UCSD-AML1 (cell line): ENCODE measurements around the gene NCEH1.
"Not testable (repeated sequence)": the region's sequence is repeated elsewhere in the genome, so short reads cannot be mapped to it uniquely, and the experiment has no call there.

Source experiments
- DNase-seq: peaks from one replicate; lab custom pipeline; 2025; ENCODE audit not compliant: unreplicated experiment; lab: John Stamatoyannopoulos, UW

Gene NCEH1

GRCh38 chr3:172615296-172615695 is 95.6 kb downstream of the NCEH1 start:
- no peak for DNase-seq

- DNase-seq = no peak
These were observed 96.3 kb downstream of the NCEH1 start for GRCh38 chr3:172614340-172615274.

GRCh38 chr3:172613845-172614244 is 97.0 kb downstream of the NCEH1 start:
- no peak for DNase-seq

- DNase-seq = no peak
These were observed 97.8 kb downstream of the NCEH1 start for GRCh38 chr3:172612871-172613678.

- no peak for DNase-seq
These were observed 101.1 kb downstream of the NCEH1 start for GRCh38 chr3:172609750-172610149.

- no peak for DNase-seq
These were observed 102.3 kb downstream of the NCEH1 start for GRCh38 chr3:172608575-172608974.

GRCh38 chr3:172607305-172608121 is 103.4 kb downstream of the NCEH1 start:
- no peak for DNase-seq

- no peak for DNase-seq
These were observed 104.8 kb downstream of the NCEH1 start for GRCh38 chr3:172606021-172606420.

GRCh38 chr3:172604895-172605646 is 105.8 kb downstream of the NCEH1 start:
- DNase-seq = no peak

- DNase-seq = no peak
These were observed 109.6 kb downstream of the NCEH1 start for GRCh38 chr3:172601066-172601832.

GRCh38 chr3:172600644-172601065 is 110.2 kb downstream of the NCEH1 start:
- DNase-seq = no peak

GRCh38 chr3:172598904-172599303 is 112.0 kb downstream of the NCEH1 start:
- DNase-seq = no peak

- no peak for DNase-seq
These were observed 114.5 kb downstream of the NCEH1 start for GRCh38 chr3:172596394-172596706.

- DNase-seq = no peak
These were observed 115.0 kb downstream of the NCEH1 start for GRCh38 chr3:172595664-172596393.

GRCh38 chr3:172594900-172595663 is 115.8 kb downstream of the NCEH1 start:
- DNase-seq = not testable (repeated sequence)

- peak; percentile 32 for DNase-seq
These were observed 117.8 kb downstream of the NCEH1 start for GRCh38 chr3:172592898-172593669.
